ENCODE data around the gene OR5B17. TPM values are rescaled to one million over a fixed set of nuclear protein-coding genes. Genes with fewer than 3 reads are reported as not detected.

Gene OR5B17
- total and polyA plus RNA-seq, 8 donors: not detected

DNA sequence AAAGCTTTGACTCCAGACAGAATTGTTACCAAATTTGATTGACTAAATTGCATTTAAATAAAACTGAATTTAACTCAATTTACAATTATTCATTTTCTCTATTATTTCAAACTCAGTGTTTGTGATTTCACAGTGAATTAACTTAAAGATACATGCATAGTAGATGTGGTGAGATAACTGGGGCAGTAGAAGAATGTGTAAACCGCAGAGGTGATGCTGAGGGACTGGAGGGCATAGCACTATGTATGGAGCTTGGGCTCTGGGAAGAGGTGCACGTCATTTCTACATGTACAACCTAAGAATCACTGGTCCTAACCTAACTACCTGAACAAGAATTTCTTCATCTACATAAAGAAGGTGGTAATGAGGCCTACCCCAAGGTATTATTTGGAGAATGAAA lies 13.7 kb downstream of the OR5B17 start:
- intact Hi-C loops (cut with DNase I; ENCODE audit: low total_unique reads): no loop called here
- no peaks in the 10 kb centered on the region for H3K27me3 ChIP-seq
- no peaks in the 10 kb centered on the region for H3K36me3 ChIP-seq
- TF ChIP-seq, protein P1, sequence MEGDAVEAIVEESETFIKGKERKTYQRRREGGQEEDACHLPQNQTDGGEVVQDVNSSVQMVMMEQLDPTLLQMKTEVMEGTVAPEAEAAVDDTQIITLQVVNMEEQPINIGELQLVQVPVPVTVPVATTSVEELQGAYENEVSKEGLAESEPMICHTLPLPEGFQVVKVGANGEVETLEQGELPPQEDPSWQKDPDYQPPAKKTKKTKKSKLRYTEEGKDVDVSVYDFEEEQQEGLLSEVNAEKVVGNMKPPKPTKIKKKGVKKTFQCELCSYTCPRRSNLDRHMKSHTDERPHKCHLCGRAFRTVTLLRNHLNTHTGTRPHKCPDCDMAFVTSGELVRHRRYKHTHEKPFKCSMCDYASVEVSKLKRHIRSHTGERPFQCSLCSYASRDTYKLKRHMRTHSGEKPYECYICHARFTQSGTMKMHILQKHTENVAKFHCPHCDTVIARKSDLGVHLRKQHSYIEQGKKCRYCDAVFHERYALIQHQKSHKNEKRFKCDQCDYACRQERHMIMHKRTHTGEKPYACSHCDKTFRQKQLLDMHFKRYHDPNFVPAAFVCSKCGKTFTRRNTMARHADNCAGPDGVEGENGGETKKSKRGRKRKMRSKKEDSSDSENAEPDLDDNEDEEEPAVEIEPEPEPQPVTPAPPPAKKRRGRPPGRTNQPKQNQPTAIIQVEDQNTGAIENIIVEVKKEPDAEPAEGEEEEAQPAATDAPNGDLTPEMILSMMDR (IDR thresholded peaks at IDR 0.05): no peak
- TF ChIP-seq POLR2A (IDR thresholded peaks at IDR 0.05) (no peak), POLR2AphosphoS5 (IDR thresholded peaks at IDR 0.05) (no peak), EP300 (IDR thresholded peaks at IDR 0.05) (no peak)
- H3K4me3 ChIP-seq: no peak overlapping the region
- H3K9me3 ChIP-seq: peaks cover 0 to 10% (median 5%) of the 10 kb centered on the region in 4 donors
- H3K27ac ChIP-seq: no peak overlapping the region
- no peak for DNase-seq
- WGBS, 5 donors: 30 to 59% (median 38%) methylated on average over 2 of the region's 2 CpGs
- no peaks in the 10 kb centered on the region for H3K4me1 ChIP-seq

DNA sequence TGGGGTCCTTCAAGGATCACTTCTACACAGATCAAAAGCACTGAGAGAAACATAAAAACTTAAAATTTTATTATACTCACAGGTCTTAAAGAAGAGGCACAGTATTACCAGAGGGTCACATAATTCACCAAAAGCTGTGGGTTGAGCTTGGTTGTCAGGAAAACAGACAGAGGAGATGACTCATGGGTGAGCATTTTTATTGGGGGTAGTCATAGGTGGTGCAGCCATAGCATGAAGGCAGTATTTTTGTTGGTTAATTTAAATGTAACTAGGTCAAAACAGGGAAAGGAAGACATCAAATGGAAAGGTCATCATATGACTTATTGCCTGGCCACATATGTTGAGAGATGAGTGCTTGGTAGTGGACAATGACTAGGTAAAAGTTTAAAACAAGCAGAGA lies 24.2 kb downstream of the OR5B17 start:
- no peak for DNase-seq
- TF ChIP-seq EP300 (IDR thresholded peaks at IDR 0.05) (no peak), POLR2A (IDR thresholded peaks at IDR 0.05) (no peak), POLR2AphosphoS5 (IDR thresholded peaks at IDR 0.05) (no peak)
- TF ChIP-seq, protein P1 (IDR thresholded peaks at IDR 0.05): no peak
- Histone ChIP-seq H3K36me3 (no peaks in the 10 kb centered on the region), H3K4me1 (no peaks in the 10 kb centered on the region), H3K27me3 (no peaks in the 10 kb centered on the region), H3K9me3 (peaks cover 0 to 10% (median 6%) of the 10 kb centered on the region in 4 donors), H3K27ac (no peak overlapping the region), H3K4me3 (no peak overlapping the region)
- intact Hi-C loops (cut with DNase I; ENCODE audit: low total_unique reads): no loop called here

- 71 to 89% (median 86%) methylated on average over 2 of the region's 2 CpGs for WGBS, 5 donors
Observed at GRCh38 chr11:58330861-58331260, 28.0 kb downstream of the OR5B17 start.

GRCh38 chr11:58318532-58318931 lies 40.3 kb downstream of the OR5B17 start:
- no peak for TF ChIP-seq EP300 (IDR thresholded peaks at IDR 0.05)
- no peak for TF ChIP-seq POLR2A (IDR thresholded peaks at IDR 0.05)
- Histone ChIP-seq H3K4me1 (no peaks in the 10 kb centered on the region), H3K27me3 (no peaks in the 10 kb centered on the region), H3K36me3 (no peaks in the 10 kb centered on the region), H3K9me3 (no peaks in the 10 kb centered on the region), H3K27ac (no peak overlapping the region), H3K4me3 (no peak overlapping the region)
- 47 to 55% (median 51%) methylated on average over 3 of the region's 3 CpGs for WGBS, 5 donors
- no peak for DNase-seq
- intact Hi-C loops (cut with DNase I; ENCODE audit: low total_unique reads): no loop called here

More at GRCh38 chr11:58330861-58331260, 28.0 kb downstream of the OR5B17 start:
- Histone ChIP-seq H3K36me3 (no peaks in the 10 kb centered on the region), H3K27ac (no peak overlapping the region), H3K4me3 (no peak overlapping the region), H3K4me1 (no peaks in the 10 kb centered on the region), H3K9me3 (peaks cover 0 to 22% (median 15%) of the 10 kb centered on the region in 4 donors), H3K27me3 (no peaks in the 10 kb centered on the region)
- no peak for DNase-seq
- TF ChIP-seq, protein P1 (IDR thresholded peaks at IDR 0.05): no peak
- TF ChIP-seq EP300 (IDR thresholded peaks at IDR 0.05): no peak
- TF ChIP-seq POLR2A (IDR thresholded peaks at IDR 0.05): no peak
- no peak for TF ChIP-seq POLR2AphosphoS5 (IDR thresholded peaks at IDR 0.05)
- intact Hi-C loops (cut with DNase I; ENCODE audit: low total_unique reads): no loop called here

GRCh38 chr11:58316142-58316541 lies 42.7 kb downstream of the OR5B17 start:
- 60 to 75% (median 66%) methylated on average over 2 of the region's 2 CpGs for WGBS, 5 donors
- TF ChIP-seq, protein P1 (IDR thresholded peaks at IDR 0.05): no peak
- TF ChIP-seq POLR2A (IDR thresholded peaks at IDR 0.05) (no peak), POLR2AphosphoS5 (IDR thresholded peaks at IDR 0.05) (no peak), EP300 (IDR thresholded peaks at IDR 0.05) (no peak)
- no peaks in the 10 kb centered on the region for H3K9me3 ChIP-seq
- DNase-seq: no peak
- no peak overlapping the region for H3K4me3 ChIP-seq
- intact Hi-C loops (cut with DNase I; ENCODE audit: low total_unique reads): no loop called here
- H3K27ac ChIP-seq: no peak overlapping the region
- H3K4me1 ChIP-seq: no peaks in the 10 kb centered on the region
- H3K36me3 ChIP-seq: no peaks in the 10 kb centered on the region
- no peaks in the 10 kb centered on the region for H3K27me3 ChIP-seq

Measured in stomach (tissue), 9 donors.